Measurements from ENCODE around the gene NHEJ1.

GRCh38 chr2:219042750-219043149, 117.9 kb downstream of the NHEJ1 start:
- no peak for TF ChIP-seq EZH2 (IDR thresholded peaks at IDR 0.05)
- no peak for TF ChIP-seq CTCF (IDR thresholded peaks at IDR 0.05 in 2 of 3, conservative IDR thresholded peaks at IDR 0.05 in 1 of 3; ENCODE audit: borderline replicate concordance in 1 of 3, insufficient read depth in 1 of 3, low read depth in 2 of 3, low read length in 2 of 3)
- TF ChIP-seq ZNF274 (IDR thresholded peaks at IDR 0.05; ENCODE audit: low read depth, low read length), result no peak
- TF ChIP-seq EZH2phosphoT487 (IDR thresholded peaks at IDR 0.05; ENCODE audit: borderline replicate concordance), result no peak
- TF ChIP-seq RAD21 (IDR thresholded peaks at IDR 0.05; ENCODE audit: low read depth), result no peak
- no peak for TF ChIP-seq SP1 (IDR thresholded peaks at IDR 0.05; ENCODE audit: low read depth)
- TF ChIP-seq ZFX (IDR thresholded peaks at IDR 0.05), result no peak
- TF ChIP-seq POLR2AphosphoS5 (IDR thresholded peaks at IDR 0.05; ENCODE audit: low read depth, low read length), result no peak
- TF ChIP-seq, protein P1, sequence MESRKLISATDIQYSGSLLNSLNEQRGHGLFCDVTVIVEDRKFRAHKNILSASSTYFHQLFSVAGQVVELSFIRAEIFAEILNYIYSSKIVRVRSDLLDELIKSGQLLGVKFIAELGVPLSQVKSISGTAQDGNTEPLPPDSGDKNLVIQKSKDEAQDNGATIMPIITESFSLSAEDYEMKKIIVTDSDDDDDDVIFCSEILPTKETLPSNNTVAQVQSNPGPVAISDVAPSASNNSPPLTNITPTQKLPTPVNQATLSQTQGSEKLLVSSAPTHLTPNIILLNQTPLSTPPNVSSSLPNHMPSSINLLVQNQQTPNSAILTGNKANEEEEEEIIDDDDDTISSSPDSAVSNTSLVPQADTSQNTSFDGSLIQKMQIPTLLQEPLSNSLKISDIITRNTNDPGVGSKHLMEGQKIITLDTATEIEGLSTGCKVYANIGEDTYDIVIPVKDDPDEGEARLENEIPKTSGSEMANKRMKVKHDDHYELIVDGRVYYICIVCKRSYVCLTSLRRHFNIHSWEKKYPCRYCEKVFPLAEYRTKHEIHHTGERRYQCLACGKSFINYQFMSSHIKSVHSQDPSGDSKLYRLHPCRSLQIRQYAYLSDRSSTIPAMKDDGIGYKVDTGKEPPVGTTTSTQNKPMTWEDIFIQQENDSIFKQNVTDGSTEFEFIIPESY (IDR thresholded peaks at IDR 0.05; ENCODE audit: extremely low read depth, insufficient replicate concordance, low read length), result no peak
- TF ChIP-seq JUND (IDR thresholded peaks at IDR 0.05), result no peak
- TF ChIP-seq POLR2A (IDR thresholded peaks at IDR 0.05; ENCODE audit: borderline replicate concordance, extremely low read depth, insufficient read depth, insufficient read length), result no peak
- TF ChIP-seq CEBPB (IDR thresholded peaks at IDR 0.05; ENCODE audit: low read depth), result no peak
- no peak for TF ChIP-seq EGR1 (IDR thresholded peaks at IDR 0.05; ENCODE audit: low read depth)

All from HCT116 (cell line).